Activated T-helper 2 cell treated with anti-CD3 and anti-CD28 coated beads, Interferon-gamma antibody, Interleukin-2, Interleukin-4, amounts not matched to agents 10 μg/mL and 5 μg/mL and 100 μg/mL, durations not matched to agents 14 hours and 24 hours and 36 hours (primary cell): ENCODE data around the gene PDCD7. TPM values are rescaled to one million over a fixed set of nuclear protein-coding genes. Genes with fewer than 3 reads are reported as not detected.
"Not testable (repeated sequence)": the region's sequence is repeated elsewhere in the genome, so short reads cannot be mapped to it uniquely, and the experiment has no call there.

Experiments used
- DNase-seq: peaks from one replicate; pipeline ENCODE4 v3.0.0; 2021; ENCODE audit warnings: low spot score
- H3K27ac Mint-ChIP-seq: one replicate; pipeline ENCODE4 v1.8.0; 2021; ENCODE audit warnings: mixed read lengths
- H3K27me3 Mint-ChIP-seq: one replicate; pipeline ENCODE4 v1.8.0; 2021; ENCODE audit warnings: low read depth, mixed read lengths
- H3K36me3 Mint-ChIP-seq: one replicate; pipeline ENCODE4 v1.8.0; 2021; ENCODE audit warnings: low read depth, mixed read lengths
- H3K4me1 Mint-ChIP-seq: one replicate; pipeline ENCODE4 v1.8.0; 2021; ENCODE audit warnings: low read depth, mixed read lengths
- H3K4me3 Mint-ChIP-seq: one replicate; pipeline ENCODE4 v1.8.0; 2021; ENCODE audit warnings: low read depth, mild to moderate bottlenecking, moderate library complexity, mixed read lengths
- H3K9me3 Mint-ChIP-seq: one replicate; pipeline ENCODE4 v1.8.0; 2021; ENCODE audit warnings: mixed read lengths
- intact Hi-C: fragments of 100-400 bp; cut with micrococcal nuclease; formaldehyde crosslinking; loops from one replicate; pipeline ENCODE4 v1.15.1; 2023
- total RNA-seq: library from RNA; stranded (reverse); gene quantifications from 2 replicates; pipeline ENCODE4 v1.2.3, GENCODE V29; 2022

PDCD7 gene
- total RNA-seq, 1 donor from 2014 or later, result 68.4 TPM

- Mint-ChIP-seq H3K27me3 (no peaks in the 10 kb centered on the region), H3K9me3 (no peaks in the 10 kb centered on the region), H3K36me3 (peaks cover 12% of the 10 kb centered on the region), H3K27ac (no peak overlapping the region), H3K4me1 (no peaks in the 10 kb centered on the region), H3K4me3 (no peak overlapping the region)
- intact Hi-C loops, result no loop called here
- no peak for DNase-seq
Observed at GRCh38 chr15:65095011-65095746, 38.4 kb downstream of the PDCD7 start.

GRCh38 chr15:65094294-65094995 is 39.2 kb downstream of the PDCD7 start:
- no peak overlapping the region for H3K27ac Mint-ChIP-seq
- H3K4me1 Mint-ChIP-seq, result no peaks in the 10 kb centered on the region
- peaks cover 12% of the 10 kb centered on the region for H3K36me3 Mint-ChIP-seq
- intact Hi-C loops, result no loop called here
- no peaks in the 10 kb centered on the region for H3K9me3 Mint-ChIP-seq
- no peaks in the 10 kb centered on the region for H3K27me3 Mint-ChIP-seq
- H3K4me3 Mint-ChIP-seq, result no peak overlapping the region
- no peak for DNase-seq

- H3K27ac Mint-ChIP-seq, H3K36me3 Mint-ChIP-seq, H3K4me3 Mint-ChIP-seq, H3K9me3 Mint-ChIP-seq, intact Hi-C loops, DNase-seq, H3K27me3 Mint-ChIP-seq, H3K4me1 Mint-ChIP-seq: not testable (repeated sequence)
Observed at GRCh38 chr15:65093793-65094170, 39.8 kb downstream of the PDCD7 start.

- DNase-seq, result no peak
- no peaks in the 10 kb centered on the region for H3K9me3 Mint-ChIP-seq
- intact Hi-C loops, result no loop called here
- H3K4me1 Mint-ChIP-seq, result no peaks in the 10 kb centered on the region
- H3K27me3 Mint-ChIP-seq, result no peaks in the 10 kb centered on the region
- H3K36me3 Mint-ChIP-seq, result peaks cover 3% of the 10 kb centered on the region
- H3K27ac Mint-ChIP-seq, result no peak overlapping the region
- no peak overlapping the region for H3K4me3 Mint-ChIP-seq
Observed at GRCh38 chr15:65092911-65093792, 40.5 kb downstream of the PDCD7 start.

GRCh38 chr15:65091946-65092770 is 41.5 kb downstream of the PDCD7 start:
- H3K4me1 Mint-ChIP-seq, result no peaks in the 10 kb centered on the region
- intact Hi-C loops, result no loop called here
- no peak for DNase-seq
- no peaks in the 10 kb centered on the region for H3K9me3 Mint-ChIP-seq
- H3K27me3 Mint-ChIP-seq, result no peaks in the 10 kb centered on the region
- H3K36me3 Mint-ChIP-seq, result no peaks in the 10 kb centered on the region
- H3K27ac Mint-ChIP-seq, result no peak overlapping the region
- H3K4me3 Mint-ChIP-seq, result no peak overlapping the region

GRCh38 chr15:65089206-65089824 is 44.3 kb downstream of the PDCD7 start:
- Mint-ChIP-seq H3K4me3 (no peak overlapping the region), H3K4me1 (no peaks in the 10 kb centered on the region), H3K27me3 (peaks cover 3% of the 10 kb centered on the region), H3K27ac (no peak overlapping the region), H3K9me3 (no peaks in the 10 kb centered on the region), H3K36me3 (no peaks in the 10 kb centered on the region)
- intact Hi-C loops, result no loop called here
- DNase-seq, result no peak

GRCh38 chr15:65088643-65089021 is 45.0 kb downstream of the PDCD7 start:
- no peak for DNase-seq
- Mint-ChIP-seq H3K36me3 (no peaks in the 10 kb centered on the region), H3K9me3 (no peaks in the 10 kb centered on the region), H3K4me1 (no peaks in the 10 kb centered on the region), H3K27me3 (peaks cover 10% of the 10 kb centered on the region), H3K4me3 (no peak overlapping the region), H3K27ac (no peak overlapping the region)
- intact Hi-C loops, result no loop called here

GRCh38 chr15:65087873-65088642 is 45.5 kb downstream of the PDCD7 start:
- intact Hi-C loops, result no loop called here
- Mint-ChIP-seq H3K4me3 (no peak overlapping the region), H3K36me3 (no peaks in the 10 kb centered on the region), H3K9me3 (no peaks in the 10 kb centered on the region), H3K4me1 (peaks cover under 1% of the 10 kb centered on the region), H3K27me3 (peaks cover 12% of the 10 kb centered on the region), H3K27ac (no peak overlapping the region)
- DNase-seq, result no peak

- H3K27ac Mint-ChIP-seq, result no peak overlapping the region
- intact Hi-C loops, result no loop called here
- H3K9me3 Mint-ChIP-seq, result no peaks in the 10 kb centered on the region
- peaks cover 18% of the 10 kb centered on the region for H3K27me3 Mint-ChIP-seq
- H3K4me1 Mint-ChIP-seq, result peaks cover 7% of the 10 kb centered on the region
- DNase-seq, result no peak
- no peak overlapping the region for H3K4me3 Mint-ChIP-seq
- no peaks in the 10 kb centered on the region for H3K36me3 Mint-ChIP-seq
Observed at GRCh38 chr15:65087411-65087810, 46.2 kb downstream of the PDCD7 start.

- no peaks in the 10 kb centered on the region for H3K36me3 Mint-ChIP-seq
- no peaks in the 10 kb centered on the region for H3K9me3 Mint-ChIP-seq
- intact Hi-C loops, result no loop called here
- DNase-seq, result no peak
- H3K4me1 Mint-ChIP-seq, result peaks cover 11% of the 10 kb centered on the region
- H3K27me3 Mint-ChIP-seq, result peaks cover 20% of the 10 kb centered on the region
- H3K27ac Mint-ChIP-seq, result no peak overlapping the region
- no peak overlapping the region for H3K4me3 Mint-ChIP-seq
Observed at GRCh38 chr15:65086680-65087111, 46.9 kb downstream of the PDCD7 start.

- H3K9me3 Mint-ChIP-seq, result no peaks in the 10 kb centered on the region
- no peak overlapping the region for H3K27ac Mint-ChIP-seq
- no peak overlapping the region for H3K4me3 Mint-ChIP-seq
- H3K4me1 Mint-ChIP-seq, result peaks cover 11% of the 10 kb centered on the region
- H3K36me3 Mint-ChIP-seq, result no peaks in the 10 kb centered on the region
- intact Hi-C loops, result no loop called here
- no peak for DNase-seq
- H3K27me3 Mint-ChIP-seq, result peaks cover 20% of the 10 kb centered on the region
Observed at GRCh38 chr15:65085990-65086679, 47.5 kb downstream of the PDCD7 start.
